ENCODE data around the gene PCLO.

PCLO gene

GRCh38 chr7:83155407-83155806 is 7.3 kb downstream of the PCLO start:
- H3K4me1 Mint-ChIP-seq: no peaks in the 10 kb centered on the region
- no peaks in the 10 kb centered on the region for H3K36me3 Mint-ChIP-seq
- no peak overlapping the region for H3K4me3 Mint-ChIP-seq
- peaks cover 4% of the 10 kb centered on the region for H3K9me3 Mint-ChIP-seq
- H3K27me3 Mint-ChIP-seq: no peaks in the 10 kb centered on the region
- H3K27ac Mint-ChIP-seq: no peak overlapping the region

- no peaks in the 10 kb centered on the region for H3K27me3 Mint-ChIP-seq
- no peaks in the 10 kb centered on the region for H3K36me3 Mint-ChIP-seq
- peaks cover 12% of the 10 kb centered on the region for H3K9me3 Mint-ChIP-seq
- no peak overlapping the region for H3K27ac Mint-ChIP-seq
- H3K4me3 Mint-ChIP-seq: no peak overlapping the region
- no peaks in the 10 kb centered on the region for H3K4me1 Mint-ChIP-seq
Measured at GRCh38 chr7:83153419-83153818, 9.3 kb downstream of the PCLO start.

GRCh38 chr7:83150310-83150709 is 12.4 kb downstream of the PCLO start:
- Mint-ChIP-seq H3K4me1 (no peaks in the 10 kb centered on the region), H3K27ac (no peak overlapping the region), H3K9me3 (peaks cover 17% of the 10 kb centered on the region), H3K27me3 (no peaks in the 10 kb centered on the region), H3K4me3 (no peak overlapping the region), H3K36me3 (no peaks in the 10 kb centered on the region)

DNA sequence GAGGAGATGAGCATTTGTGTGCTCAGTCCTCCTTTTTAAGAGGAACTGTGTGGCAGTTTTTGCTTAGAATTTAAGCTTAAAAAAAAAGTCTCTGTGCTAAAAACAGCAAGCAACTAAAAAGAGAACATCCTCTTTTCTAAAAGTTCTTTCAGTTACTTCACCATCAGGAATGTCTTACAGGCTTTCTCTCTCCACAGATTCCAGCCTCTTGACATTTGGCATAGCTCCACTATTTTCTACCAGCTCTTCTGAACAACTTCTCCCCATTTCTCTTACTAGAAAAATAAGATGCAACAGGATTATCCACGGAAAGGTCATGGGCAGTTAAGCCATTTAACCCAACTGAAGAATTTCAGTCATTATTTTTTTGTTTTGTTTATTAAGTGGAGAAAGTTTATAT is 13.2 kb downstream of the PCLO start:
- no peaks in the 10 kb centered on the region for H3K36me3 Mint-ChIP-seq
- no peak overlapping the region for H3K4me3 Mint-ChIP-seq
- H3K27ac Mint-ChIP-seq: no peak overlapping the region
- no peaks in the 10 kb centered on the region for H3K4me1 Mint-ChIP-seq
- no peaks in the 10 kb centered on the region for H3K27me3 Mint-ChIP-seq
- H3K9me3 Mint-ChIP-seq: peaks cover 17% of the 10 kb centered on the region

DNA sequence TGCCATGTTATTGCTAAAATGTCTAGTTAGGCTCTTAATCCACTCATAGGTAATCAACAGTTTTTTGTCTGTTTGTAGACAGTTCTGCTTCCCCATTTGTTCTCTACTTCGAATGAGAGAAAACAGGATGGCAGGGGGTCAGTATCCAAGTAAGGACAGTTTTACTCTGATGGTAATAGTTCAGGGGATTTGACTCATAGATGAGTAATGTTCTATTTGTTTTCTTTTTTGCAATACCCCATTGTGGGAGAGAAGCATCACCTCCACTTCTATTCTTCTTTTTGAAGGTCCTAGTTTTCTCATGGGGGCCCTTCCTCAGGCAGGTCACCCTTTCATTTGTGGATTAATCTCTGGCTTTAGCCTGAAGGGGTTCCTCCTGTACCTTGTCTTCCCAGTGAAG is 13.9 kb downstream of the PCLO start:
- Mint-ChIP-seq H3K36me3 (no peaks in the 10 kb centered on the region), H3K4me1 (no peaks in the 10 kb centered on the region), H3K27me3 (no peaks in the 10 kb centered on the region), H3K9me3 (peaks cover 17% of the 10 kb centered on the region), H3K27ac (no peak overlapping the region), H3K4me3 (no peak overlapping the region)

DNA sequence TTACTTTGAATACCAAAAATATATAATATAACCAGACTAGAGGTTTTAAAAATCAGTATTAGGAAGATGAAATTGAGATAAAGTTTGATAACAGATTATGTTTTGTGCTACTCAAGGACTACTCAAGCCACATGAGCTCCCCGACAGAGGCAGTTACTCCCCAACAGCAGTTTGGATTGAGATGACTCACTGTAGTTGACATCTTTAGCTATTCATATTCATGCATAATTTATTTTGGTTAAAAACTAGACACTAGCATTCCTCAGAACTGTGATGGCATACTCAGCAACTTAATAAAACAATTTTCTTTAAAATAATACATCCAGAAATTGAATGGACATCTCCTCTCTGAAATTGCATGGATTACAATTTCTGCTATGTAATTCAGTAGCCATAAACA is 19.6 kb downstream of the PCLO start:
- no peaks in the 10 kb centered on the region for H3K36me3 Mint-ChIP-seq
- H3K27ac Mint-ChIP-seq: no peak overlapping the region
- no peak overlapping the region for H3K4me3 Mint-ChIP-seq
- H3K9me3 Mint-ChIP-seq: peaks cover 5% of the 10 kb centered on the region
- H3K27me3 Mint-ChIP-seq: no peaks in the 10 kb centered on the region
- H3K4me1 Mint-ChIP-seq: no peaks in the 10 kb centered on the region

DNA sequence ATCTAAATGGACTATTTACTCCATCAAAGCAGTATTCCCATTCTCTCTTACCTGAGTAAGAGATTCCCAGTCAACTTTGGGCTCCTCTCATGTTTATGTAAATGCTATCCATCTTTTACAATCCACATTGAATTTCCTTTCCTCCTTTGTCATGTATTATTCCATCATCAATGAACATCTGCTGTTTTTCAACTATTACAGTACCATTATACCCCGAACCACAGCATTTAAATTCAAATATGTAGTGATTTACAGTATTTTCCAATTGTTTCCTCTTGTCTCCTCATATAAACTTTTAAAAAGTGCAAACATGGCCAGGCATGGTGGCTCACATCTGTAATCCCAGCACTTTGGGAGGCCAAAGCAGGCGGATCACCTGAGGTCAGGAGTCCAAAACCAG is 20.3 kb downstream of the PCLO start:
- peaks cover 5% of the 10 kb centered on the region for H3K9me3 Mint-ChIP-seq
- H3K4me3 Mint-ChIP-seq: no peak overlapping the region
- no peaks in the 10 kb centered on the region for H3K36me3 Mint-ChIP-seq
- no peaks in the 10 kb centered on the region for H3K4me1 Mint-ChIP-seq
- H3K27ac Mint-ChIP-seq: no peak overlapping the region
- no peaks in the 10 kb centered on the region for H3K27me3 Mint-ChIP-seq

- Mint-ChIP-seq H3K4me3 (no peak overlapping the region), H3K4me1 (no peaks in the 10 kb centered on the region), H3K27me3 (no peaks in the 10 kb centered on the region), H3K27ac (no peak overlapping the region), H3K36me3 (no peaks in the 10 kb centered on the region), H3K9me3 (peaks cover 5% of the 10 kb centered on the region)
Measured at GRCh38 chr7:83141927-83142326, 20.8 kb downstream of the PCLO start.

DNA sequence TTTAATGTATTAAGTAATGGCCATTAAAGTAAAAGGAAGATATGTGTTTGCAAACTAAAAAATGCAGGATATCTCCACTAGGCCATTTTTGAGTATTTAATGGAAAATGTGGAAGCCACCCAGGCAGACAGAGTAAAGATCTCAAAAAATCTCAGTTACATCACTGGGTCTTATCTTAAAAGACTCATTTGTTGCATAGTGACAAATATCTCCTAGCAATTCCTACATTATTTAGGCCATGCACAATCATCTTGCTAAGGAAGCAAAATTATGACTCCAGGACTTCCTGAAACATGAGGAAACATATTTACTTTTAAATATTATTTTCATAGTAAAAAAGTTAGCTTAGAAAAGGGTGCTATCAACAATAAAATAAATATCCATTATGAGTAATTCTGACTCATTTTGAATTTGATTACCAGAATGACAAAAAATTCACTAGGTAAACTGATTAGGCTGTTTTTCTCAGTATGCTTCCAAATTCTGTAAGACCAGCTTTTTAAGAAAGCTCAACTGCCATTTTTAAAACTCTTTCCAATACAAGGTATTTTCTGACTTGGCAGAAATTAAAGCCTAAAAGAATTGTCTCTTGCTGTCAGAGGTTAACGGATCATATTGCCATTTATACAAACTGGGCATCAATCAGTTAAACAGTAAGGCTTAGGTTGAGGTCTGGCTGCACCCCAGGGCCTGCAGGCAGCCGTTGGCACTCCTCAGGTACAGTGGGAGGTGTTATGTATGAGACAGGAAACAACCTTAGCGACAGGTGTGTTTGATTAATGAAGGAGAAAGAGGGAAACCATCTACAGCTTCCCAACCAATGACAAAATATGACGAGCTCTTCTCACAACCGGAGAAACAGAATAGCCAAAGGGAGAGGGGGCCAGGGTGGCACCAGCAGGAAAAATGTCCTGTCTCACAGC is 31.8 kb downstream of the PCLO start:
- Mint-ChIP-seq H3K27me3 (no peaks in the 10 kb centered on the region), H3K9me3 (no peaks in the 10 kb centered on the region), H3K27ac (no peak overlapping the region), H3K36me3 (no peaks in the 10 kb centered on the region), H3K4me1 (no peaks in the 10 kb centered on the region), H3K4me3 (no peak overlapping the region)

GRCh38 chr7:83130191-83130590 is 32.5 kb downstream of the PCLO start:
- no peaks in the 10 kb centered on the region for H3K36me3 Mint-ChIP-seq
- no peak overlapping the region for H3K4me3 Mint-ChIP-seq
- no peaks in the 10 kb centered on the region for H3K4me1 Mint-ChIP-seq
- H3K27me3 Mint-ChIP-seq: no peaks in the 10 kb centered on the region
- no peaks in the 10 kb centered on the region for H3K9me3 Mint-ChIP-seq
- H3K27ac Mint-ChIP-seq: no peak overlapping the region

DNA sequence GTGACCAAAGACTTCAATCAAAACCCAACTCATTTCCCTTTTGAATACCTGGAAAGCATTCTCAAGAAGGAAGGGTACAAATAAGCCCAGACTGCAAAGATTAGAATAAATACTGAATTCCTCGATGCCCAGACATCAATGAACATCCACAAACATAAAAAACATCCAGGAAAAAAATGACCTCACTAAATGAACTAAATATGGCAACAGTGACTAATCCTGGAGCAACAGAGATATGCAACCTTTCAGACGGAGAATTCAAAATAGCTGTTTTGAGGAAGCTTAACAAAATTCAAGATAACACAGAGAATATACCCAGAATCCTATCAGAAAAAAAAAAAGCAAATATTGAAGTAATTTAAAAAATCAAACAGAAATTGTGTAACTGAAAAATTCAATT is 43.2 kb downstream of the PCLO start:
- no peaks in the 10 kb centered on the region for H3K27me3 Mint-ChIP-seq
- no peak overlapping the region for H3K4me3 Mint-ChIP-seq
- H3K27ac Mint-ChIP-seq: no peak overlapping the region
- peaks cover 10% of the 10 kb centered on the region for H3K9me3 Mint-ChIP-seq
- H3K4me1 Mint-ChIP-seq: no peaks in the 10 kb centered on the region
- no peaks in the 10 kb centered on the region for H3K36me3 Mint-ChIP-seq

GRCh38 chr7:83119026-83119382 is 43.7 kb downstream of the PCLO start:
- no peaks in the 10 kb centered on the region for H3K4me1 Mint-ChIP-seq
- no peaks in the 10 kb centered on the region for H3K36me3 Mint-ChIP-seq
- H3K4me3 Mint-ChIP-seq: no peak overlapping the region
- peaks cover 10% of the 10 kb centered on the region for H3K9me3 Mint-ChIP-seq
- H3K27ac Mint-ChIP-seq: no peak overlapping the region
- no peaks in the 10 kb centered on the region for H3K27me3 Mint-ChIP-seq

- Mint-ChIP-seq H3K4me1 (no peaks in the 10 kb centered on the region), H3K4me3 (no peak overlapping the region), H3K27ac (no peak overlapping the region), H3K9me3 (peaks cover 10% of the 10 kb centered on the region), H3K27me3 (no peaks in the 10 kb centered on the region), H3K36me3 (no peaks in the 10 kb centered on the region)
Measured at GRCh38 chr7:83118347-83119025, 44.2 kb downstream of the PCLO start.

- H3K4me1 Mint-ChIP-seq: no peaks in the 10 kb centered on the region
- H3K27me3 Mint-ChIP-seq: no peaks in the 10 kb centered on the region
- no peak overlapping the region for H3K4me3 Mint-ChIP-seq
- no peak overlapping the region for H3K27ac Mint-ChIP-seq
- H3K9me3 Mint-ChIP-seq: peaks cover 10% of the 10 kb centered on the region
- no peaks in the 10 kb centered on the region for H3K36me3 Mint-ChIP-seq
Measured at GRCh38 chr7:83117466-83117865, 45.2 kb downstream of the PCLO start.

- H3K9me3 Mint-ChIP-seq: peaks cover 5% of the 10 kb centered on the region
- no peaks in the 10 kb centered on the region for H3K4me1 Mint-ChIP-seq
- no peaks in the 10 kb centered on the region for H3K36me3 Mint-ChIP-seq
- no peak overlapping the region for H3K4me3 Mint-ChIP-seq
- H3K27ac Mint-ChIP-seq: no peak overlapping the region
- H3K27me3 Mint-ChIP-seq: no peaks in the 10 kb centered on the region
Measured at GRCh38 chr7:83111391-83111790, 51.3 kb downstream of the PCLO start.

- no peak overlapping the region for H3K4me3 Mint-ChIP-seq
- no peak overlapping the region for H3K27ac Mint-ChIP-seq
- H3K9me3 Mint-ChIP-seq: peaks cover 5% of the 10 kb centered on the region
- no peaks in the 10 kb centered on the region for H3K4me1 Mint-ChIP-seq
- H3K27me3 Mint-ChIP-seq: no peaks in the 10 kb centered on the region
- H3K36me3 Mint-ChIP-seq: no peaks in the 10 kb centered on the region
Measured at GRCh38 chr7:83109352-83109751, 53.3 kb downstream of the PCLO start.

Data from activated naive CD4-positive, alpha-beta T cell treated with anti-CD3 and anti-CD28 coated beads, Interleukin-2, amount 50 U/mL, for 24 hours (primary cell).